ENCODE measurements around the gene TPPP2.

Gene TPPP2

DNA sequence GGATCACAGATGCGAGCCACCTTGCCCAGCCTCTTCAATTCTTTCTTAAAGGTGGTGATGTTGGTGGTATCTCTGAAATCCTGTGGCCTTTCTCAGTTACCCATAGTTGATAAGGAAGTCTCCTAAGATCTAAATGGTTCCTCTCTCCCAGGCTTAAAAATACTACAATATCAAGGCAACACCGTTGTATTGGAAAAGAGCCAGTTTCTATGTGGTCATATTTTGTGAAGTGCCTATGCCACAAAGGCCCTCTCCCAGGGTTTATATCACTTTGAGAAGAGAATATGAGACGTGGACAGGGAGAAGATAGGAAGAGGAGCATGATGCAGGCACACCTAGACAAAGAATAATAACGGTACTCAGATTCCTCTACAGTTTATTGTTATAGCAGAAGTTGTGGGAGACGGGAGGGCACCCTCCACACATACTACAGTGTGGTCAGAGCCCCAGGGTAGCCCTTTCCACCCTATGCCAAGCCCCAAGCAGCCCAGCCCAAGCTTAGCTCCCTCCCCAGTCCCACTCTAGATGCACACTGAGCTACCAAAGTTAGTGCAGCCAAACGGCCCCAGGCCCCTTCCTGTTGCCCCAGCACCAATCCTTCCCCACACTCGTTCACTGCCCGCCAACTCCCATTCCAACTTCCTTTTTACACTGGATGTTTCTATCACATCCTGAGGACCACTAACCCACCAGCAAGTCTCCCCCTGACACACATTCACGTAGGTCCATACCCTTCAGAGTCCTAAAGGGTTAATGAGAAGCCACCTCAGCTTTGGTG lies 13.4 kb upstream of the TPPP2 start:
- DNase-seq (ENCODE audit: low read depth in 4 of 4, low spot score in 1 of 4): no peak

DNA sequence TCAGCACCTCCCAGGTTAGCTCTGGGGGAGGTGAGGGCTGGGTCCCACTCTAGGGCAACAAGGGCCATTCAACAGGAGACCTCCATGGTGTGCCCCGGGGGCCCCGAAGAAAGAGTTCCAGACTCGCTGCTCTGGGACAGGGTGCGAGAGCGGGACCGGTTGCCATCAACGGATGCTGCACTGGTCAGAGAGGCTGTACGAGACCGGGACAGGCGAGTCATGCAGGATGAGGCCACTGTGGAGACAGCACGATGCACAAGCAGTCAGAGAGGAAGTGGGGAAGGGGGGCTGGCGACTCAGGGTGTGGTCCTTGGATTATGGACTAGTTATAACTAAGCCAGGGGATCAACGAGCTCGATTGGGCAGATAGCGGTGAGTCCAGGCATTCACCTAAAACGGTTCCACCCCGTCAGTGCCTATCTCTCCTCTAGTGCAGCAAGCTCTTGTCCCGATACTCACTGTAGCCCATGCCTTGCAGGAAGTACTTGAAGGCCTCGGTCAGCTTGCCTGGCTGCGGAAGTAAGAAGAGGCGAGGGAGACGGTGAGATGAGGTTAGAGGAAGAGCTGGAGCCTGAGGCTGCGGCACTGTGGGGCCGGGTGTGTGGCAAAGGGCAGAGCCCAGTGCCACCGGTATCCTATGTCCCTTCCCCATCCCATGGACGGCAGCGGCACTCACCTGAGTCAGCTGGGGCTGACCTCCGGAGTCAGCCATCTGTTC lies 12.3 kb upstream of the TPPP2 start:
- DNase-seq (ENCODE audit: low read depth in 4 of 4, low spot score in 1 of 4): no peak

DNA sequence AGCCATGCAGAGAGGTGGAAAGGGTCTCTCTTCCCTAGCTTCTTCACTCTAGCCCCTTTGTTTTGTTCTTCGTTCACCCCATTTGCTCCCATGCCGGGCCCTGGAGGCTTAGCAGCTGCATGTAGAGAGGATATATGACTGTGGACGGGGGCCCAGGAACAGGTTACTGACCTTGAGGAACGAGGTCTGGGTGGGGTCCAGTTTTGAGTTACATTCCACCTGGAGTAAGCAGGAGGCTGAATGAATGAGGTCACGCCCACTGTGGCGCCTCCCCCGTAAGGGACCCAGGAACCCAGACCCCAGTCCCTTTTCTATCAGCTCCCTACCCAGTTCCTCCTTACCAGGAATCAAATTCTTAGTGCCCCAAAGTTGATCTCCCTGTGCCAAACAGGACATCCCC lies 11.7 kb upstream of the TPPP2 start:
- DNase-seq (ENCODE audit: low read depth in 4 of 4, low spot score in 1 of 4): no peak

DNA sequence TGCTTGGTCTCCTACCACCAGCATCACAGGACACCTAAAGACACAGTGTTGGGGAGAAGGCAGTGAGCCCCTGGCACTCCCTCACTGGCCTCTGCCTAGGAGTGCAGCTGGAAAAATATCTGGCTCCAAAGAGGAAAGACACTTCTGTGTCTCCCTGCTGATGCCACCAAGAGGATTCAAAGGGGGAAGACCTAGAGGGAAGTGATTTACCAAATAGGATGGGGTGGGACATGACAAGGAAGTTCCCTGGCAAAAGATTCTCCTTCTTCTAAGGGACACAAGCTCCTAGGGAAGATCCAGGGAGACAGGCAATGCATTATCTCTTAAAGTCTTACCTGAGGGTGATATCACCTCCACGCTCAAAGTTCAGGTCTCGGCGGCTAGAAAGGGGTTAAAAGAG lies 11.2 kb upstream of the TPPP2 start:
- no peak for DNase-seq (ENCODE audit: low read depth in 4 of 4, low spot score in 1 of 4)

DNA sequence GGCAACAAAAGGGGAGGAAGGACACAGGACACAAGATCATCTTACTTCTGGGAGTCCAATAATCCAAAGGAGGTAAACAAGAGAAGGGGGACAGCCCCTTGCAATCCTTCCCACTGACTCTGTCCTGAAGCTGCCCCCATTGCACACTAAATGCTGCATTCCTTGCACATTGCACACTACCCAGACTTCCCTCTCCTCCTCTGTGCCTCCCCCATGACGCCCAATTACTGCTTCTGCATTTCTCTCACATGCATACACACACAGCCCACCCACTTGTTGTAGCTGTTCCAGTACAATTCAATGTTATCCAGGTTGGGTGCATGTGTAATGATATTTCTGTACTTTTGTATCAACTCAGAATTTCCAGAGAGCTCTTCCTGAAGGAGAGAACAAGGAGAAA lies 10.7 kb upstream of the TPPP2 start:
- no peak for DNase-seq (ENCODE audit: low read depth in 4 of 4, low spot score in 1 of 4)

DNA sequence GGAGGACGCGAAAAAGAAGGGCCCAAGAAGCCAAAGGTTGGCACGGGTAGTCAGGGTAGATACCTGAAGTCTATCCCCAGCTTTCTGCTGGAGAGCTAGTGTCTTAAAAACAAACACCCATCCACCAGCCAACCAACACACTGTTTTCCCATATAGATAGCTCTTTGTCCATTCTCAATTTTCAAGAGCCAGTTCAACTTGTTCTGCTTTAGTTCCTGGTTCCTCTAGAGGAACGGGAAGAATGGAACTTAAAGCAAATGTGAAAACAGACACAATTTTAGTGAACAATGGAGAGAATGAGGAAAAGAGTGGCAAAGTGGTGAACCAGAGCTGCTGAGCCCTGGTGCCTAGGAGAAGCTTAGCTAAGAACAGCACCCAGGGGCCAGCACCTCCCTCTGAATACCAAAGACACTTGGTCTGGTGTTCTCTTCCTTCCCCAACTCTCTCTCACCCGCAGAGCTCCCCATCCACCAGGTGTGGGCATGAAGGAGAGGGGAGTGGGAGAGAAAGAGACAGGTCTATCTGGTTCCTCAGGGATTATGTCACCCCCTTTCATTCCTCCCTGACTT lies 9.0 kb upstream of the TPPP2 start:
- DNase-seq (ENCODE audit: low read depth in 4 of 4, low spot score in 1 of 4): no peak

- no peak for DNase-seq (ENCODE audit: low read depth in 4 of 4, low spot score in 1 of 4)
Measured at GRCh38 chr14:21022686-21023085, 7.3 kb upstream of the TPPP2 start.

GRCh38 chr14:21023174-21023573 lies 6.8 kb upstream of the TPPP2 start:
- no peak for DNase-seq (ENCODE audit: low read depth in 4 of 4, low spot score in 1 of 4)

- peak in 1 of 4 experiments; percentile 2 for DNase-seq (ENCODE audit: low read depth in 4 of 4, low spot score in 1 of 4)
Measured at GRCh38 chr14:21023817-21024584, 6.0 kb upstream of the TPPP2 start.

- peak; percentile 40 to 57 (median 46) for DNase-seq (ENCODE audit: low read depth in 4 of 4, low spot score in 1 of 4)
Measured at GRCh38 chr14:21024585-21025370, 5.2 kb upstream of the TPPP2 start, which contains the start of gene NDRG2. NDRG2 (minus strand) TSS chr14:21025061; CDS start chr14:21023315, 1,746 bp downstream.

- no peak for DNase-seq (ENCODE audit: low read depth in 4 of 4, low spot score in 1 of 4)
Measured at GRCh38 chr14:21025371-21026273, 4.4 kb upstream of the TPPP2 start.

GRCh38 chr14:21026274-21026987 lies 3.6 kb upstream of the TPPP2 start:
- DNase-seq (ENCODE audit: low read depth in 4 of 4, low spot score in 1 of 4): no peak

DNA sequence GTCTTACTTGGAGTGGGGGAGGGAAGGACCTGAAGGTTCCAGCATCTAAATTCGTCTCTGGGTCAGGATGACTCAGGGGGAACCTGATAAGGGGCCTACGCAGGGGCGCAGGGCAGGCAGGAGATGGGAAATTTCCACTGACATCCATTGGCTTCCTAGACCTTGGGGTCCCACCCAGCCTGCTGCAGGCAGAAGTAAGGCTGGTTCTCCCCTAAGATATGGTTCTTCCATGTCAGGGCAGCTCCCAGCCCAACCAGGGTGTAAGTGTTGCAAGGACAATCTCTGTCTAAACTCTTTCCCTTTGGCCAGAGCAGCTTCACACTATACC lies 3.1 kb upstream of the TPPP2 start:
- DNase-seq (ENCODE audit: low read depth in 4 of 4, low spot score in 1 of 4): no peak

DNA sequence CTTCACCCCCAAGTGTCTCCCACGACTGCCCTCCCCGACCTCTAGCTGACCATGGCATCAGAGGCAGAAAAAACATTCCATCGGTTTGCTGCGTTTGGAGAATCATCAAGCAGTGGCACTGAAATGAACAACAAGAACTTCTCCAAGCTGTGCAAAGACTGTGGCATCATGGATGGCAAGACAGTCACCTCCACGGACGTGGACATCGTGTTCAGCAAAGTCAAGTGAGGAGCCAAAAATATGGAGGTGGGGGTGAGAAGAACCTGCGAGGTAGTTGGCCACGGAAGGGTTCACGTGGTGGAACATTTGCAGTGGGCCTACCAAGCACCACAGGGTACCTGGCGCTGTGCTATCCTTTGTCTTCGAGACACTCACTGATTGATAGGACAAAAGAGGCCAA lies 514 bp downstream of the TPPP2 start:
- DNase-seq (ENCODE audit: low read depth in 4 of 4, low spot score in 1 of 4): no peak

GRCh38 chr14:21032326-21033132 lies 2.5 kb downstream of the TPPP2 start:
- no peak for DNase-seq (ENCODE audit: low read depth in 4 of 4, low spot score in 1 of 4)

DNA sequence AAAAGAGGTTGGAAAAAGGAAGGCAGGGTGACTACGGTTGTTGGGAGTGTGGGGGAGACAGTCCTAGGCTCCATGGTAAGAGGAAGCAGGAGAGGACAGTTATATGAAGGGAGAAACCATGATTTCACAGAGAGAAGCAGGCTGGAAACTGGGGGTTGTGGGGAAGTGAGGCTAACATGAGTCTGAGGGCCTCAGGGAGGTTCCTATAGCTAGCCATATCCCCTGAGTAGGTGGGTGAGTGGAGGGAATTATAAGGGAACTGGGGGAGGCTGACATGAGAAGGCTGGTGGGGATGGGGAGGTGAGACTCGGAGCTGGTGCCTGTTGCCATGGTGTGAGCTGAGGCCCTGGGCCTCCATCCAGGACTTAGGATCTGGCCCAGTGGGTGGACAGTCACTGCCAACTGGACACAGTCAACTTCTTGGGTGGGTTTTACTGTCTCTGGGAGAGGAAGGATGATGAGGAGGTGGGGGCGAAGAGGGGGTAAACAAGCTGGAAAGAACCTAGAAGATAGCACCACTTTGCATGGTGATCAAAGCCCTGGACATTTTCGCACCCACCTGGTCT lies 3.2 kb downstream of the TPPP2 start:
- no peak for DNase-seq (ENCODE audit: low read depth in 4 of 4, low spot score in 1 of 4)

DNA sequence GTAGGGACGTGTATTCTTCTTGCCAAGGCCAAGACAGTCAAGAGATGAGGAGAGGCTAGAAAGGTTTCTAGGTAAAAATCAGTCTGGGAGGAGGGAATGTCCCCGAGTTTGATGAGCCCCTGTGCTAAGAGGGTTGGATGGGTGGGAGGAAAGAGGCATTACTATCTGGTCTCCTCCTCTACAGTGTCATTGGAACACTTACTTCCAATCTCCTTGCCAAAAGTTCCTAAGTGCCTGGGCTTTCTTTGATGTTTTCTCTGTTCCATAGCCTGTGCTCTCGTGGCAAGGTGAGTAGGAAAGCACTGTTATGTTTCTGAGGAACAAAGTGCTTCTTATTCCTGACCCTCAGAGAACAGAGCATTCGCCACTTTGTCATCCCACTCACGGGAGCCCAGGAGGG lies 4.7 kb downstream of the TPPP2 start, which contains the start of gene RNASE13:
Gene RNASE13, minus strand, starts transcription at position 101 of the 400 bp plus-strand sequence. CDS start 519 bp downstream, outside the sequence.
- no peak for DNase-seq (ENCODE audit: low read depth in 4 of 4, low spot score in 1 of 4)

- DNase-seq (ENCODE audit: low read depth in 4 of 4, low spot score in 1 of 4): no peak
Measured at GRCh38 chr14:21036751-21037150, 6.7 kb downstream of the TPPP2 start.

Data from stimulated activated CD4-positive, alpha-beta T cell treated with anti-CD3 and anti-CD28 coated beads, Interleukin-1b, Interleukin-23, amount 100 ng/mL, for 24 hours (primary cell).